GM23338 (cell line): ENCODE measurements around the gene SP5. TPM values are rescaled to one million over a fixed set of nuclear protein-coding genes. Genes with fewer than 3 reads are reported as not detected.

Experiments used
- ATAC-seq: fragments of 200-7000 bp; cut with Tn5 transposase; 3 replicates; pipeline ENCODE4 v1.9.1; 2020
- DNase-seq: peaks from one replicate; pipeline ENCODE4 v3.0.0-alpha.2; 2015; ENCODE audit warnings: low spot score
- H2AFZ ChIP-seq: fragments of 200-600 bp; sonication (generic); 2 replicates; pipeline ENCODE4 v1.8.0; 2016; ENCODE audit warnings: antibody characterized with exemption, mild to moderate bottlenecking, moderate library complexity
- H3F3A ChIP-seq: fragments of 200-600 bp; sonication (generic); replicated peaks from 2 replicates; pipeline ENCODE4 v1.8.0; 2017; ENCODE audit warnings: antibody characterized with exemption, mixed run types, low read depth
- H3K27ac ChIP-seq: fragments of 200-600 bp; sonication (generic); 2 replicates; pipeline ENCODE4 v1.6.1; 2016; ENCODE audit warnings: low read depth
- H3K27me3 ChIP-seq: fragments of 200-600 bp; sonication (generic); 2 replicates; pipeline ENCODE4 v1.8.0; 2016; ENCODE audit warnings: mild to moderate bottlenecking, mixed run types, moderate library complexity; ENCODE audit not compliant: insufficient read depth
- H3K36me3 ChIP-seq: fragments of 200-600 bp; sonication (generic); 2 replicates; pipeline ENCODE4 v1.8.0; 2016; ENCODE audit warnings: mild to moderate bottlenecking; ENCODE audit not compliant: insufficient read depth
- H3K4me1 ChIP-seq: fragments of 200-600 bp; sonication (generic); 2 replicates; pipeline ENCODE4 v1.8.0; 2016; ENCODE audit warnings: mild to moderate bottlenecking, moderate library complexity; ENCODE audit not compliant: insufficient read depth
- H3K4me2 ChIP-seq: fragments of 200-600 bp; sonication (generic); 2 replicates; pipeline ENCODE4 v1.7.1; 2017; ENCODE audit warnings: mixed run types
- H3K4me3 ChIP-seq: fragments of 200-600 bp; sonication (generic); 2 replicates; pipeline ENCODE4 v1.6.1; 2016; ENCODE audit warnings: mixed run types
- H3K79me2 ChIP-seq: fragments of 200-600 bp; sonication (generic); replicated peaks from 2 replicates; pipeline ENCODE4 v1.8.0; 2017; ENCODE audit warnings: mild to moderate bottlenecking; ENCODE audit not compliant: insufficient read depth
- H3K9me2 ChIP-seq: fragments of 200-600 bp; sonication (generic); 2 replicates; pipeline ENCODE4 v1.8.0; 2017; ENCODE audit not compliant: insufficient read depth
- H4K20me1 ChIP-seq: fragments of 200-600 bp; sonication (generic); replicated peaks from 2 replicates; pipeline ENCODE4 v1.8.0; 2017; ENCODE audit warnings: mild to moderate bottlenecking; ENCODE audit not compliant: insufficient read depth
- H3K27ac Mint-ChIP-seq: 2 replicates; pipeline ENCODE4 v1.8.0; 2020; ENCODE audit warnings: inconsistent platforms, mild to moderate bottlenecking, moderate library complexity, mixed read lengths
- H3K27me3 Mint-ChIP-seq: 3 replicates; pipeline ENCODE4 v1.8.0; 2022; ENCODE audit warnings: low read depth, mild to moderate bottlenecking, moderate library complexity, mixed read lengths, inconsistent platforms; ENCODE audit not compliant: insufficient read depth, poor library complexity
- H3K36me3 Mint-ChIP-seq: 3 replicates; pipeline ENCODE4 v1.8.0; 2021; ENCODE audit warnings: low read depth, mild to moderate bottlenecking, inconsistent platforms, moderate library complexity, mixed read lengths
- H3K4me1 Mint-ChIP-seq: 3 replicates; pipeline ENCODE4 v1.8.0; 2020; ENCODE audit warnings: mild to moderate bottlenecking, inconsistent platforms, mixed read lengths
- H3K4me3 Mint-ChIP-seq: 3 replicates; pipeline ENCODE4 v1.8.0; 2021; ENCODE audit warnings: moderate library complexity, mild to moderate bottlenecking, inconsistent platforms, mixed read lengths
- H3K9me3 Mint-ChIP-seq: 3 replicates; pipeline ENCODE4 v1.8.0; 2020; ENCODE audit warnings: moderate library complexity, mild to moderate bottlenecking, inconsistent platforms, mixed read lengths
- CREB1 ChIP-seq: fragments of 250-450 bp; sonication (Bioruptor Pico); IDR thresholded peaks from 2 replicates; pipeline ENCODE4 v1.5.0; 2020; ENCODE audit warnings: low read depth, mild to moderate bottlenecking, moderate library complexity
- EZH2 ChIP-seq: fragments of 200-600 bp; sonication (generic); IDR thresholded peaks from one replicate; pipeline ENCODE4 v1.8.0; 2017; ENCODE audit warnings: antibody characterized with exemption, mild to moderate bottlenecking, low read depth; ENCODE audit not compliant: unreplicated experiment
- EZH2phosphoT487 ChIP-seq: fragments of 200-600 bp; sonication (generic); IDR thresholded peaks from one replicate; pipeline ENCODE4 v1.8.1; 2018; ENCODE audit warnings: antibody characterized with exemption; ENCODE audit not compliant: unreplicated experiment
- JUNB ChIP-seq: IDR thresholded peaks from one replicate; pipeline ENCODE4 v1.6.1; 2016; ENCODE audit warnings: antibody characterized with exemption; ENCODE audit not compliant: unreplicated experiment
- NANOG ChIP-seq: IDR thresholded peaks from 2 replicates; pipeline ENCODE4 v1.6.1; 2016; ENCODE audit warnings: antibody characterized with exemption, borderline replicate concordance
- POLR2AphosphoS5 ChIP-seq: IDR thresholded peaks from 2 replicates; pipeline ENCODE4 v1.6.1; 2016; ENCODE audit warnings: antibody characterized with exemption, low read depth
- STAT1 ChIP-seq: IDR thresholded peaks from one replicate; pipeline ENCODE4 v1.6.1; 2016; ENCODE audit warnings: antibody characterized with exemption; ENCODE audit not compliant: unreplicated experiment
- ZNF114 ChIP-seq: fragments of 250-450 bp; sonication (Bioruptor Pico); IDR thresholded peaks from 2 replicates; pipeline ENCODE4 v1.5.0; 2020; ENCODE audit warnings: mild to moderate bottlenecking, moderate library complexity
- ZNF331 ChIP-seq: fragments of 250-450 bp; sonication (Bioruptor Pico); IDR thresholded peaks from 2 replicates; pipeline ENCODE4 v1.5.0; 2020; ENCODE audit warnings: low read depth, mild to moderate bottlenecking, moderate library complexity
- polyA plus RNA-seq: library from polyadenylated mRNA; unstranded; fragments of >200 nt; fragmentation: Nextera tagmentation; extraction: Ambion mirVana; gene quantifications from 2 replicates; pipeline ENCODE4 v1.2.1, GENCODE V29; 2016
- total RNA-seq: library from RNA; depleted of rRNA; stranded (reverse); fragments of >200 nt; shearing (Covaris generic); gene quantifications from 2 replicates; pipeline ENCODE4 v1.2.3, GENCODE V29; 2014
- TF ChIP-seq, protein P1 (sequence below): IDR thresholded peaks from 2 replicates; pipeline ENCODE4 v1.6.1; 2016; ENCODE audit warnings: antibody characterized with exemption
- TF ChIP-seq, protein P2 (sequence below): fragments of 250-450 bp; sonication (Bioruptor Pico); IDR thresholded peaks from 2 replicates; pipeline ENCODE4 v1.5.0; 2020; ENCODE audit warnings: mild to moderate bottlenecking, moderate library complexity
- TF ChIP-seq, protein P3 (sequence below): IDR thresholded peaks from one replicate; pipeline ENCODE4 v1.6.1; 2018; ENCODE audit warnings: antibody characterized with exemption; ENCODE audit not compliant: unreplicated experiment
- TF ChIP-seq, protein P4 (sequence below), 2 experiments: fragments of 200-600 bp in 1 of 2; sonication (generic) in 1 of 2; conservative IDR thresholded peaks; 2 replicates each; pipeline versions ENCODE4 v1.5.1 to v1.6.1; 2016 to 2017; ENCODE audit warnings: antibody characterized with exemption in 2 of 2, low read depth in 2 of 2, mild to moderate bottlenecking in 2 of 2, moderate library complexity in 1 of 2

Gene SP5
- total and polyA plus RNA-seq, 2 experiments from 2014 or later: 0.21 to 0.32 TPM

DNA sequence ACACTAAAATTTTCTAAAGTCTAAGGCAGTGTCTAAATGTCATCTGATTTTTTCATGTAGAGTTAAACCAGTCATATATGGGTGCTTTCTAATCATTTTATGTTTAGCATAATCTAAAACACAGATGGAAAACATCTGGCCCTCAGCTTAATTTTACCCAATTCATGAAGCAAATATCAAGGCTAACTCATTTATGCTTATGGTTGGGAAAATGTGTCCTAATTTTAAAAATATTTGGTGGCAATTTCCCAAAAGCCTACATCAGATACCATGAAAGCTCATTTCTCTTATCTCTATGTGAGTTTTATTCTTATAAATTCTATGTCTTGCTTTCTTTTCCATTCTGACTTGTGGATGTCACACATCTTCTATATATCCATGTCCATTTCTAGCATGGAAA lies 7.2 kb downstream of the SP5 start:
- peaks cover 9% of the 10 kb centered on the region for H3K4me1 Mint-ChIP-seq
- no peaks in the 10 kb centered on the region for H3K36me3 Mint-ChIP-seq
- H3K9me3 Mint-ChIP-seq: peaks cover 2% of the 10 kb centered on the region; the same call in 2 of the 3 replicates
- no peak overlapping the region for H3K4me3 ChIP-seq
- no peak overlapping the region for H2AFZ ChIP-seq
- no peaks in the 10 kb centered on the region for H3K36me3 ChIP-seq
- peaks cover 52% of the 10 kb centered on the region for H3K27me3 ChIP-seq
- 0 out of 2 replicates have a peak, but pooled peaks cover 2% of the 10 kb centered on the region for H3F3A ChIP-seq
- H3K4me2 ChIP-seq: no peak overlapping the region
- DNase-seq (no peak), ATAC-seq (no peak)
- H3K27ac Mint-ChIP-seq: no peak overlapping the region
- no peak overlapping the region for H3K27ac ChIP-seq
- H3K4me3 Mint-ChIP-seq: no peak overlapping the region
- H3K27me3 Mint-ChIP-seq: peaks cover 29% of the 10 kb centered on the region
- no peaks in the 10 kb centered on the region for H3K9me2 ChIP-seq
- peaks cover 10% of the 10 kb centered on the region for H3K4me1 ChIP-seq
- H4K20me1 ChIP-seq: no peaks in the 10 kb centered on the region; the same call in 1 of the 2 replicates
- TF ChIP-seq, protein P1, sequence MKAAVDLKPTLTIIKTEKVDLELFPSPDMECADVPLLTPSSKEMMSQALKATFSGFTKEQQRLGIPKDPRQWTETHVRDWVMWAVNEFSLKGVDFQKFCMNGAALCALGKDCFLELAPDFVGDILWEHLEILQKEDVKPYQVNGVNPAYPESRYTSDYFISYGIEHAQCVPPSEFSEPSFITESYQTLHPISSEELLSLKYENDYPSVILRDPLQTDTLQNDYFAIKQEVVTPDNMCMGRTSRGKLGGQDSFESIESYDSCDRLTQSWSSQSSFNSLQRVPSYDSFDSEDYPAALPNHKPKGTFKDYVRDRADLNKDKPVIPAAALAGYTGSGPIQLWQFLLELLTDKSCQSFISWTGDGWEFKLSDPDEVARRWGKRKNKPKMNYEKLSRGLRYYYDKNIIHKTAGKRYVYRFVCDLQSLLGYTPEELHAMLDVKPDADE: no peak
- TF ChIP-seq CREB1 (CRISPR knock-in tag) (no peak), EZH2 (no peak), ZNF331 (no peak), POLR2AphosphoS5 (no peak), JUNB (no peak), ZNF114 (CRISPR knock-in tag) (no peak), STAT1 (no peak), NANOG (no peak), EZH2phosphoT487 (no peak)
- TF ChIP-seq, protein P2, sequence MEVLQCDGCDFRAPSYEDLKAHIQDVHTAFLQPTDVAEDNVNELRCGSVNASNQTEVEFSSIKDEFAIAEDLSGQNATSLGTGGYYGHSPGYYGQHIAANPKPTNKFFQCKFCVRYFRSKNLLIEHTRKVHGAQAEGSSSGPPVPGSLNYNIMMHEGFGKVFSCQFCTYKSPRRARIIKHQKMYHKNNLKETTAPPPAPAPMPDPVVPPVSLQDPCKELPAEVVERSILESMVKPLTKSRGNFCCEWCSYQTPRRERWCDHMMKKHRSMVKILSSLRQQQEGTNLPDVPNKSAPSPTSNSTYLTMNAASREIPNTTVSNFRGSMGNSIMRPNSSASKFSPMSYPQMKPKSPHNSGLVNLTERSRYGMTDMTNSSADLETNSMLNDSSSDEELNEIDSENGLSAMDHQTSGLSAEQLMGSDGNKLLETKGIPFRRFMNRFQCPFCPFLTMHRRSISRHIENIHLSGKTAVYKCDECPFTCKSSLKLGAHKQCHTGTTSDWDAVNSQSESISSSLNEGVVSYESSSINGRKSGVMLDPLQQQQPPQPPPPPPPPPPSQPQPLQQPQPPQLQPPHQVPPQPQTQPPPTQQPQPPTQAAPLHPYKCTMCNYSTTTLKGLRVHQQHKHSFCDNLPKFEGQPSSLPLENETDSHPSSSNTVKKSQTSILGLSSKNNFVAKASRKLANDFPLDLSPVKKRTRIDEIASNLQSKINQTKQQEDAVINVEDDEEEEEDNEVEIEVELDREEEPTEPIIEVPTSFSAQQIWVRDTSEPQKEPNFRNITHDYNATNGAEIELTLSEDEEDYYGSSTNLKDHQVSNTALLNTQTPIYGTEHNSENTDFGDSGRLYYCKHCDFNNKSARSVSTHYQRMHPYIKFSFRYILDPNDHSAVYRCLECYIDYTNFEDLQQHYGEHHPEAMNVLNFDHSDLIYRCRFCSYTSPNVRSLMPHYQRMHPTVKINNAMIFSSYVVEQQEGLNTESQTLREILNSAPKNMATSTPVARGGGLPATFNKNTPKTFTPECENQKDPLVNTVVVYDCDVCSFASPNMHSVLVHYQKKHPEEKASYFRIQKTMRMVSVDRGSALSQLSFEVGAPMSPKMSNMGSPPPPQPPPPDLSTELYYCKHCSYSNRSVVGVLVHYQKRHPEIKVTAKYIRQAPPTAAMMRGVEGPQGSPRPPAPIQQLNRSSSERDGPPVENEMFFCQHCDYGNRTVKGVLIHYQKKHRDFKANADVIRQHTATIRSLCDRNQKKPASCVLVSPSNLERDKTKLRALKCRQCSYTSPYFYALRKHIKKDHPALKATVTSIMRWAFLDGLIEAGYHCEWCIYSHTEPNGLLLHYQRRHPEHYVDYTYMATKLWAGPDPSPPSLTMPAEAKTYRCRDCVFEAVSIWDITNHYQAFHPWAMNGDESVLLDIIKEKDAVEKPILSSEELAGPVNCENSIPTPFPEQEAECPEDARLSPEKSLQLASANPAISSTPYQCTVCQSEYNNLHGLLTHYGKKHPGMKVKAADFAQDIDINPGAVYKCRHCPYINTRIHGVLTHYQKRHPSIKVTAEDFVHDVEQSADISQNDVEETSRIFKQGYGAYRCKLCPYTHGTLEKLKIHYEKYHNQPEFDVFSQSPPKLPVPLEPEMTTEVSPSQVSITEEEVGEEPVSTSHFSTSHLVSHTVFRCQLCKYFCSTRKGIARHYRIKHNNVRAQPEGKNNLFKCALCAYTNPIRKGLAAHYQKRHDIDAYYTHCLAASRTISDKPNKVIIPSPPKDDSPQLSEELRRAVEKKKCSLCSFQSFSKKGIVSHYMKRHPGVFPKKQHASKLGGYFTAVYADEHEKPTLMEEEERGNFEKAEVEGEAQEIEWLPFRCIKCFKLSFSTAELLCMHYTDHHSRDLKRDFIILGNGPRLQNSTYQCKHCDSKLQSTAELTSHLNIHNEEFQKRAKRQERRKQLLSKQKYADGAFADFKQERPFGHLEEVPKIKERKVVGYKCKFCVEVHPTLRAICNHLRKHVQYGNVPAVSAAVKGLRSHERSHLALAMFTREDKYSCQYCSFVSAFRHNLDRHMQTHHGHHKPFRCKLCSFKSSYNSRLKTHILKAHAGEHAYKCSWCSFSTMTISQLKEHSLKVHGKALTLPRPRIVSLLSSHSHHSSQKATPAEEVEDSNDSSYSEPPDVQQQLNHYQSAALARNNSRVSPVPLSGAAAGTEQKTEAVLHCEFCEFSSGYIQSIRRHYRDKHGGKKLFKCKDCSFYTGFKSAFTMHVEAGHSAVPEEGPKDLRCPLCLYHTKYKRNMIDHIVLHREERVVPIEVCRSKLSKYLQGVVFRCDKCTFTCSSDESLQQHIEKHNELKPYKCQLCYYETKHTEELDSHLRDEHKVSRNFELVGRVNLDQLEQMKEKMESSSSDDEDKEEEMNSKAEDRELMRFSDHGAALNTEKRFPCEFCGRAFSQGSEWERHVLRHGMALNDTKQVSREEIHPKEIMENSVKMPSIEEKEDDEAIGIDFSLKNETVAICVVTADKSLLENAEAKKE (CRISPR knock-in tag): no peak
- TF ChIP-seq, protein P3, sequence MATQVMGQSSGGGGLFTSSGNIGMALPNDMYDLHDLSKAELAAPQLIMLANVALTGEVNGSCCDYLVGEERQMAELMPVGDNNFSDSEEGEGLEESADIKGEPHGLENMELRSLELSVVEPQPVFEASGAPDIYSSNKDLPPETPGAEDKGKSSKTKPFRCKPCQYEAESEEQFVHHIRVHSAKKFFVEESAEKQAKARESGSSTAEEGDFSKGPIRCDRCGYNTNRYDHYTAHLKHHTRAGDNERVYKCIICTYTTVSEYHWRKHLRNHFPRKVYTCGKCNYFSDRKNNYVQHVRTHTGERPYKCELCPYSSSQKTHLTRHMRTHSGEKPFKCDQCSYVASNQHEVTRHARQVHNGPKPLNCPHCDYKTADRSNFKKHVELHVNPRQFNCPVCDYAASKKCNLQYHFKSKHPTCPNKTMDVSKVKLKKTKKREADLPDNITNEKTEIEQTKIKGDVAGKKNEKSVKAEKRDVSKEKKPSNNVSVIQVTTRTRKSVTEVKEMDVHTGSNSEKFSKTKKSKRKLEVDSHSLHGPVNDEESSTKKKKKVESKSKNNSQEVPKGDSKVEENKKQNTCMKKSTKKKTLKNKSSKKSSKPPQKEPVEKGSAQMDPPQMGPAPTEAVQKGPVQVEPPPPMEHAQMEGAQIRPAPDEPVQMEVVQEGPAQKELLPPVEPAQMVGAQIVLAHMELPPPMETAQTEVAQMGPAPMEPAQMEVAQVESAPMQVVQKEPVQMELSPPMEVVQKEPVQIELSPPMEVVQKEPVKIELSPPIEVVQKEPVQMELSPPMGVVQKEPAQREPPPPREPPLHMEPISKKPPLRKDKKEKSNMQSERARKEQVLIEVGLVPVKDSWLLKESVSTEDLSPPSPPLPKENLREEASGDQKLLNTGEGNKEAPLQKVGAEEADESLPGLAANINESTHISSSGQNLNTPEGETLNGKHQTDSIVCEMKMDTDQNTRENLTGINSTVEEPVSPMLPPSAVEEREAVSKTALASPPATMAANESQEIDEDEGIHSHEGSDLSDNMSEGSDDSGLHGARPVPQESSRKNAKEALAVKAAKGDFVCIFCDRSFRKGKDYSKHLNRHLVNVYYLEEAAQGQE: no peak
- TF ChIP-seq, protein P4, sequence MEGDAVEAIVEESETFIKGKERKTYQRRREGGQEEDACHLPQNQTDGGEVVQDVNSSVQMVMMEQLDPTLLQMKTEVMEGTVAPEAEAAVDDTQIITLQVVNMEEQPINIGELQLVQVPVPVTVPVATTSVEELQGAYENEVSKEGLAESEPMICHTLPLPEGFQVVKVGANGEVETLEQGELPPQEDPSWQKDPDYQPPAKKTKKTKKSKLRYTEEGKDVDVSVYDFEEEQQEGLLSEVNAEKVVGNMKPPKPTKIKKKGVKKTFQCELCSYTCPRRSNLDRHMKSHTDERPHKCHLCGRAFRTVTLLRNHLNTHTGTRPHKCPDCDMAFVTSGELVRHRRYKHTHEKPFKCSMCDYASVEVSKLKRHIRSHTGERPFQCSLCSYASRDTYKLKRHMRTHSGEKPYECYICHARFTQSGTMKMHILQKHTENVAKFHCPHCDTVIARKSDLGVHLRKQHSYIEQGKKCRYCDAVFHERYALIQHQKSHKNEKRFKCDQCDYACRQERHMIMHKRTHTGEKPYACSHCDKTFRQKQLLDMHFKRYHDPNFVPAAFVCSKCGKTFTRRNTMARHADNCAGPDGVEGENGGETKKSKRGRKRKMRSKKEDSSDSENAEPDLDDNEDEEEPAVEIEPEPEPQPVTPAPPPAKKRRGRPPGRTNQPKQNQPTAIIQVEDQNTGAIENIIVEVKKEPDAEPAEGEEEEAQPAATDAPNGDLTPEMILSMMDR (conservative IDR thresholded peaks at IDR 0.05; ENCODE audit: low read depth in 2 of 2): no peak
- H3K79me2 ChIP-seq: no peaks in the 10 kb centered on the region
